HG03066 (cell line): ENCODE data around the gene PDIA2.

Source experiments
- ATAC-seq: cut with Tn5 transposase; IDR thresholded peaks from one replicate; pipeline ENCODE4 v1.9.1; 2021; ENCODE audit warnings: low read depth; ENCODE audit not compliant: unreplicated experiment

Gene PDIA2

GRCh38 chr16:296276-296675, 13.3 kb downstream of the PDIA2 start:
- no peak for ATAC-seq

GRCh38 chr16:296806-297510, 14.0 kb downstream of the PDIA2 start:
- no peak for ATAC-seq

GRCh38 chr16:297832-298231, 14.9 kb downstream of the PDIA2 start:
- no peak for ATAC-seq

GRCh38 chr16:301235-301634, 18.3 kb downstream of the PDIA2 start:
- ATAC-seq, result no peak

- ATAC-seq, result no peak
Measured at GRCh38 chr16:301950-302349, 19.0 kb downstream of the PDIA2 start.

- ATAC-seq, result no peak
Measured at GRCh38 chr16:303760-304505, 21.0 kb downstream of the PDIA2 start.

GRCh38 chr16:305916-306626, 23.1 kb downstream of the PDIA2 start:
- ATAC-seq, result no peak

- no peak for ATAC-seq
Measured at GRCh38 chr16:306911-307370, 24.0 kb downstream of the PDIA2 start.

- no peak for ATAC-seq
Measured at GRCh38 chr16:307691-308312, 24.8 kb downstream of the PDIA2 start.

GRCh38 chr16:309476-309875, 26.5 kb downstream of the PDIA2 start:
- ATAC-seq, result no peak

GRCh38 chr16:311725-312124, 28.8 kb downstream of the PDIA2 start:
- ATAC-seq, result no peak

- no peak for ATAC-seq
Measured at GRCh38 chr16:314351-314750, 31.4 kb downstream of the PDIA2 start.

- no peak for ATAC-seq
Measured at GRCh38 chr16:314795-315299, 31.9 kb downstream of the PDIA2 start.

GRCh38 chr16:316741-317464, 33.9 kb downstream of the PDIA2 start:
- no peak for ATAC-seq

- ATAC-seq, result no peak
Measured at GRCh38 chr16:317583-317982, 34.6 kb downstream of the PDIA2 start.

GRCh38 chr16:318628-319027, 35.7 kb downstream of the PDIA2 start:
- no peak for ATAC-seq

- no peak for ATAC-seq
Measured at GRCh38 chr16:320206-320605, 37.2 kb downstream of the PDIA2 start.

GRCh38 chr16:321532-321931, 38.6 kb downstream of the PDIA2 start:
- ATAC-seq, result no peak

GRCh38 chr16:322476-323143, 39.6 kb downstream of the PDIA2 start:
- ATAC-seq, result no peak

- no peak for ATAC-seq
Measured at GRCh38 chr16:324201-324450, 41.2 kb downstream of the PDIA2 start.
